K562 (cell line): Measurements from ENCODE around the gene WDCP. TPM values are rescaled to one million over a fixed set of nuclear protein-coding genes. Genes with fewer than 3 reads are reported as not detected.

Experiments used
- CBX2 ChIP-seq: fragments of 200-600 bp; sonication (generic); IDR thresholded peaks from one replicate; pipeline ENCODE4 v1.6.1; 2012; ENCODE audit warnings: mild to moderate bottlenecking, low read length, inconsistent platforms; ENCODE audit not compliant: insufficient read depth, poor library complexity, severe bottlenecking
- CREBBP ChIP-seq: IDR thresholded peaks from one replicate; pipeline ENCODE4 v1.6.1; 2012; ENCODE audit warnings: low read depth, mild to moderate bottlenecking, control low read depth, inconsistent platforms, low read length
- DDX20 ChIP-seq: fragments of 450-650 bp; IDR thresholded peaks from 2 replicates; pipeline ENCODE4 v1.6.1; 2016; ENCODE audit warnings: missing genetic modification characterization, low read depth, mild to moderate bottlenecking, missing compliant biosample characterization, moderate library complexity
- ESRRA ChIP-seq: fragments of 450-650 bp; IDR thresholded peaks from 2 replicates; pipeline ENCODE4 v1.6.1; 2014; ENCODE audit warnings: low read depth, mild to moderate bottlenecking, moderate library complexity, borderline replicate concordance
- GATA2 ChIP-seq: sonication (generic); formaldehyde crosslinking; IDR thresholded peaks from 2 replicates; pipeline ENCODE4 v1.4.0; 2020; ENCODE audit warnings: mild to moderate bottlenecking, missing genetic modification reagents
- HDAC6 ChIP-seq: IDR thresholded peaks from 2 replicates; pipeline ENCODE4 v1.6.1; 2012; ENCODE audit warnings: low read depth, mild to moderate bottlenecking, control low read depth, inconsistent platforms, low read length, moderate library complexity
- HNRNPH1 ChIP-seq: fragments of 200-400 bp; formaldehyde crosslinking; optimal IDR thresholded peaks from 2 replicates; pipeline ENCODE3; 2017; ENCODE audit warnings: low read depth, mild to moderate bottlenecking, low read length, moderate library complexity
- KLF13 ChIP-seq: fragments of 450-650 bp; IDR thresholded peaks from 2 replicates; pipeline ENCODE4 v1.6.1; 2016; ENCODE audit warnings: missing genetic modification characterization, low read depth, mild to moderate bottlenecking, missing compliant biosample characterization, moderate library complexity, borderline replicate concordance
- KLF6 ChIP-seq: fragments of 250-450 bp; sonication (Bioruptor Pico); IDR thresholded peaks from 2 replicates; pipeline ENCODE4 v1.4.0; 2020; ENCODE audit warnings: mild to moderate bottlenecking, moderate library complexity, borderline replicate concordance
- NR3C1 ChIP-seq: sonication (generic); formaldehyde crosslinking; IDR thresholded peaks from 2 replicates; pipeline ENCODE4 v1.8.1; 2022; ENCODE audit warnings: missing genetic modification reagents
- RFX5 ChIP-seq: IDR thresholded peaks from 2 replicates; pipeline ENCODE4 v1.6.1; 2011; ENCODE audit warnings: low read depth, mild to moderate bottlenecking, improper control_type of control experiment, low read length
- SMAD3 ChIP-seq: fragments of 450-650 bp; formaldehyde crosslinking; conservative IDR thresholded peaks from 2 replicates; pipeline ENCODE4 v1.4.0; 2020; ENCODE audit warnings: mild to moderate bottlenecking
- SREBF2 ChIP-seq: sonication (generic); formaldehyde crosslinking; IDR thresholded peaks from 2 replicates; pipeline ENCODE4 v1.4.0; 2020; ENCODE audit warnings: mild to moderate bottlenecking, missing genetic modification reagents
- TOE1 ChIP-seq, 2 experiments: fragments of 450-650 bp in 1 of 2; sonication (generic) in 1 of 2; formaldehyde crosslinking in 1 of 2; IDR thresholded peaks; 2 replicates each; pipeline versions ENCODE4 v1.7.1 to v1.8.0; 2016 to 2022; ENCODE audit warnings: borderline replicate concordance in 2 of 2, mild to moderate bottlenecking in 2 of 2, antibody characterized with exemption in 1 of 2, inconsistent platforms in 1 of 2, low read depth in 1 of 2, missing genetic modification reagents in 1 of 2, moderate library complexity in 1 of 2
- U2AF1 ChIP-seq: fragments of 200-400 bp; formaldehyde crosslinking; optimal IDR thresholded peaks from 2 replicates; pipeline ENCODE3; 2017; ENCODE audit warnings: mild to moderate bottlenecking, low read depth, low read length, moderate library complexity
- U2AF2 ChIP-seq: fragments of 200-400 bp; formaldehyde crosslinking; optimal IDR thresholded peaks from 2 replicates; pipeline ENCODE3; 2017; ENCODE audit warnings: low read depth, mild to moderate bottlenecking, low read length
- ZBTB2 ChIP-seq: fragments of 450-650 bp; IDR thresholded peaks from 2 replicates; pipeline ENCODE4 v1.6.1; 2016; ENCODE audit warnings: antibody characterized with exemption
- ZEB2 ChIP-seq: fragments of 450-650 bp; IDR thresholded peaks from 2 replicates; pipeline ENCODE4 v1.6.1; 2016
- ZNF121 ChIP-seq: sonication (generic); formaldehyde crosslinking; conservative IDR thresholded peaks from 2 replicates; pipeline ENCODE4 v1.8.0; 2022; ENCODE audit warnings: missing genetic modification reagents
- ZNF253 ChIP-seq: fragments of 250-450 bp; sonication (Bioruptor Pico); conservative IDR thresholded peaks from 2 replicates; pipeline ENCODE4 v1.6.1; 2021; ENCODE audit warnings: mild to moderate bottlenecking
- ZNF263 ChIP-seq: sonication (generic); formaldehyde crosslinking; IDR thresholded peaks from 2 replicates; pipeline ENCODE4 v1.8.0; 2022; ENCODE audit warnings: mild to moderate bottlenecking, missing genetic modification reagents, borderline replicate concordance
- ZNF280A ChIP-seq: fragments of 450-650 bp; IDR thresholded peaks from 2 replicates; pipeline ENCODE4 v1.6.1; 2018; ENCODE audit warnings: mild to moderate bottlenecking, low read depth; ENCODE audit not compliant: partially characterized antibody
- ZNF282 ChIP-seq: sonication (generic); formaldehyde crosslinking; IDR thresholded peaks from 2 replicates; pipeline ENCODE4 v1.8.1; 2023; ENCODE audit warnings: missing genetic modification reagents
- ZNF551 ChIP-seq: fragments of 250-450 bp; sonication (Bioruptor Pico); IDR thresholded peaks from 2 replicates; pipeline ENCODE4 v1.5.0; 2021; ENCODE audit warnings: mild to moderate bottlenecking, moderate library complexity
- ZNF57 ChIP-seq: fragments of 450-650 bp; formaldehyde crosslinking; IDR thresholded peaks from 2 replicates; pipeline ENCODE4 v1.4.0; 2020; ENCODE audit warnings: mild to moderate bottlenecking, moderate library complexity
- ZNF79 ChIP-seq: fragments of 250-450 bp; sonication (Bioruptor Pico); IDR thresholded peaks from 2 replicates; pipeline ENCODE4 v1.4.0; 2020; ENCODE audit warnings: low read depth, mild to moderate bottlenecking, moderate library complexity
- polyA plus RNA-seq, 8 experiments: library from polyadenylated mRNA; depleted of rRNA in 4 of 8; stranded (reverse) in 5 of 8; unstranded in 3 of 8; fragments of >200 nt; fragmentation: Nextera tagmentation in 2 of 8; fragmentation: Illumina TruSeq in 1 of 8; extraction: Ambion mirVana in 2 of 8; extraction: Trizol in 1 of 8; gene quantifications; 2 replicates each; pipeline versions ENCODE4 v1.2.1 to v1.2.3, GENCODE V29; 2011 to 2014; ENCODE audit warnings: inconsistent platforms in 1 of 8, missing spikeins in 1 of 8
- total RNA-seq, 7 experiments: library from RNA; depleted of rRNA in 6 of 7; stranded (reverse); fragments of >200 nt in 6 of 7; fragmentation: Illumina TruSeq in 2 of 7; extraction: Trizol in 2 of 7; gene quantifications; 2 replicates each; pipeline versions ENCODE4 v1.2.1 to v1.2.3, GENCODE V29; 2011 to 2021; ENCODE audit warnings: low replicate concordance in 1 of 7

The WDCP gene
- total and polyA plus RNA-seq, 9 of the 15 experiments (the other 6 are each of a cell fraction or from before 2014, with no cell fraction given), result 10.1 to 41.4 (median 21.8) TPM

- TF ChIP-seq HNRNPH1 (no peak), ZNF79 (CRISPR knock-in tag) (0 out of 2 replicates have a peak, but pooled peaks have one; percentile 18), ZNF551 (CRISPR knock-in tag) (no peak), ZBTB2 (no peak; the same call in 1 of the 2 replicates), KLF13 (tag) (no peak), ZNF263 (CRISPR knock-in tag) (no peak), CREBBP (no peak), ZNF57 (CRISPR knock-in tag) (no peak), ZNF253 (CRISPR knock-in tag) (no peak), TOE1 (IDR thresholded peaks at IDR 0.05; ENCODE audit: borderline replicate concordance) (0 out of 2 replicates have a peak, but pooled peaks have one; percentile 78), TOE1 (CRISPR knock-in tag; IDR thresholded peaks at IDR 0.05; ENCODE audit: borderline replicate concordance, low read depth) (no peak), ZEB2 (0 out of 2 replicates have a peak, but pooled peaks have one; percentile 7), ZNF121 (no peak), GATA2 (no peak), CBX2 (no peak), SMAD3 (CRISPR knock-in tag) (no peak), KLF6 (CRISPR knock-in tag) (no peak), ZNF280A (no peak), HDAC6 (no peak), RFX5 (no peak; the same call in 1 of the 2 replicates), NR3C1 (CRISPR knock-in tag) (no peak), ESRRA (peak; percentile 28; the same call in 1 of the 2 replicates), DDX20 (tag) (no peak), SREBF2 (CRISPR knock-in tag) (no peak), U2AF2 (no peak), ZNF282 (CRISPR knock-in tag) (no peak), U2AF1 (no peak)
Observed at GRCh38 chr2:24084386-24085199, 37.4 kb upstream of the WDCP start, which contains the start of gene TP53I3 (continued).
